Measurements from ENCODE around the gene DPM1.

The DPM1 gene

GRCh38 chr20:50929299-50930138 lies 28.8 kb downstream of the DPM1 start:
- peak; percentile 88 for DNase-seq

- no peak for DNase-seq
Measured at GRCh38 chr20:50928469-50928868, 29.9 kb downstream of the DPM1 start.

- DNase-seq, result no peak
Measured at GRCh38 chr20:50926530-50926929, 31.8 kb downstream of the DPM1 start.

- DNase-seq, result no peak
Measured at GRCh38 chr20:50924261-50924920, 33.9 kb downstream of the DPM1 start.

- no peak for DNase-seq
Measured at GRCh38 chr20:50921803-50922501, 36.4 kb downstream of the DPM1 start.

- DNase-seq, result no peak
Measured at GRCh38 chr20:50920997-50921396, 37.3 kb downstream of the DPM1 start.

GRCh38 chr20:50919567-50919966 lies 38.8 kb downstream of the DPM1 start:
- DNase-seq, result no peak

- DNase-seq, result no peak
Measured at GRCh38 chr20:50918403-50918802, 39.9 kb downstream of the DPM1 start.

- no peak for DNase-seq
Measured at GRCh38 chr20:50916934-50917333, 41.4 kb downstream of the DPM1 start.

GRCh38 chr20:50916257-50916656 lies 42.1 kb downstream of the DPM1 start:
- no peak for DNase-seq

GRCh38 chr20:50915424-50915823 lies 42.9 kb downstream of the DPM1 start:
- DNase-seq, result no peak

GRCh38 chr20:50913690-50914375 lies 44.5 kb downstream of the DPM1 start:
- DNase-seq, result no peak

- no peak for DNase-seq
Measured at GRCh38 chr20:50911716-50912115, 46.6 kb downstream of the DPM1 start.

GRCh38 chr20:50911030-50911429 lies 47.3 kb downstream of the DPM1 start:
- no peak for DNase-seq

GRCh38 chr20:50909413-50909812 lies 48.9 kb downstream of the DPM1 start:
- no peak for DNase-seq

GRCh38 chr20:50904067-50904570 lies 54.2 kb downstream of the DPM1 start:
- DNase-seq, result no peak

GRCh38 chr20:50903353-50904051 lies 54.8 kb downstream of the DPM1 start:
- DNase-seq, result no peak

- no peak for DNase-seq
Measured at GRCh38 chr20:50901301-50901700, 57.0 kb downstream of the DPM1 start.

GRCh38 chr20:50900261-50900660 lies 58.1 kb downstream of the DPM1 start:
- no peak for DNase-seq

GRCh38 chr20:50898475-50898874 lies 59.9 kb downstream of the DPM1 start:
- no peak for DNase-seq

- DNase-seq, result no peak
Measured at GRCh38 chr20:50895111-50895830, 63.1 kb downstream of the DPM1 start.

- DNase-seq, result no peak
Measured at GRCh38 chr20:50893620-50894019, 64.7 kb downstream of the DPM1 start.
